Hindlimb muscle (tissue), 1 donor: ENCODE measurements around the gene ATXN7L1. TPM values are rescaled to one million over a fixed set of nuclear protein-coding genes. Genes with fewer than 3 reads are reported as not detected.
A peak's percentile ranks its signal among the peaks of the same experiment; 100 is the strongest.
"Not testable (repeated sequence)": the region's sequence is repeated elsewhere in the genome, so short reads cannot be mapped to it uniquely, and the experiment has no call there.

Source experiments
- DNase-seq: peaks from one replicate; pipeline ENCODE4 v3.0.0-alpha.2; 2013
- polyA plus RNA-seq: library from polyadenylated mRNA; unstranded; fragments of 120-200 nt; gene quantifications from one replicate; pipeline ENCODE4 v1.2.1, GENCODE V29; 2013; ENCODE audit not compliant: insufficient read length

The ATXN7L1 gene
- polyA plus RNA-seq, 1 donor = 7.5 TPM

DNA sequence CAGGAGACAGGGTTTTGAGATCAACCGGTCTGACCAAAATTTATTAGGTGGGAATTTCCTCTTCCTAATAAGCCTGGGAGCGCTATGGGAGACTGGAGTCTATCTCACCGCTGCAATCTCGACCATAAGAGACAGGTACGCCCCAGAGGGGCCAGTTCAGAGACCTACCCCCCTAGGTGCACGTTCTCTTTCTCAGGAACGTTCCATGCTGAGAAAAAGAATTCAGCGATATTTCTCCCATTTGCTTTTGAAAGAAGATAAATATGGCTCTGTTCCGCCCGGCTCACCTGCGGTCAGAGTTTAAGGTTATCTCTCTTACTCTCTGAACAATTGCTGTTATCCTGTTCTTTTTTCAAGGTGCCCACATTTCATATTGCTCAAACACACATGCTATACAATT is 179.2 kb downstream of the ATXN7L1 start:
- not testable (repeated sequence) for DNase-seq

GRCh38 chr7:105693576-105693975 is 182.8 kb downstream of the ATXN7L1 start:
- no peak for DNase-seq

DNA sequence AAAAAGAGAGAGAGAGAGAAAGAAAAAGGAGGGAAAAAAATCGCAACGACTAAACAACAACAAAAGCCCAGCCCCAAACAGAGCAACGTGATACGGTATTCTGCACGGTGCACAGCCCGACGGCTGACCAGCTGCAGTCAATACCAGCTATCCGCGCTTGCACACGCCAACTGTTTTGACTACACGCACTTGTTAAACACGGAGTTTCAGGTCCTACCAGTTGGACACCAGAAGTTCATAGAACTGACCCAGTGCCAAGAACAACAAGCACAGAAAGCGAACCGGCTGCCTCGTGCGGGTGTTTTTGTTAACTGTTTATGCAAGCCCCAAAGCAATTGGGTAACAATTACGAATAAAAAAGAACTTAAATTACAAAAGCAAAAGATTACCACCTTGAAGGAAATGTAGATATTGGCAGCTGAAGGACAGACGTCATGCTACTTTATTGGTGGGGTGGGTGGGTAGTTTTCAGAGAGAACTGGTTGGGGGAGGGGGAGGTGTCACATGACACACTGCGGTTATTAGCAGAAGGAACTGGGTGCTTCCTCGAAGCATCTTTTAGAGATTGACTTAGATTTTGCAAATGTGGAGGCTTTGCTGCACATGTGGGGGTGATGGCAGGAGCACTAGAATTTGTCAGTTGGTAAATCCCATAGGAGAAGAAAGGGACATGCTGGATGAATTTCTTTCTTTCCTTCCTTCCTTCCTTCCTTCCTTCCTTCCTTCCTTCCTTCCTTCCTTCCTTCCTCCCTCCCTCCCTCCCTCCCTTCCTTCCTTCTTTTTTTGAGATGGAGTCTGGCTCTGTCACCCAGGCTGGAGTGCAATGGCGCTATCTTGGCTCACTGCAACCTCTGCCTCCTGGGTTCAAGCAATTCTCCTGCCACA is 184.5 kb downstream of the ATXN7L1 start:
- DNase-seq = peak; percentile 52

DNA sequence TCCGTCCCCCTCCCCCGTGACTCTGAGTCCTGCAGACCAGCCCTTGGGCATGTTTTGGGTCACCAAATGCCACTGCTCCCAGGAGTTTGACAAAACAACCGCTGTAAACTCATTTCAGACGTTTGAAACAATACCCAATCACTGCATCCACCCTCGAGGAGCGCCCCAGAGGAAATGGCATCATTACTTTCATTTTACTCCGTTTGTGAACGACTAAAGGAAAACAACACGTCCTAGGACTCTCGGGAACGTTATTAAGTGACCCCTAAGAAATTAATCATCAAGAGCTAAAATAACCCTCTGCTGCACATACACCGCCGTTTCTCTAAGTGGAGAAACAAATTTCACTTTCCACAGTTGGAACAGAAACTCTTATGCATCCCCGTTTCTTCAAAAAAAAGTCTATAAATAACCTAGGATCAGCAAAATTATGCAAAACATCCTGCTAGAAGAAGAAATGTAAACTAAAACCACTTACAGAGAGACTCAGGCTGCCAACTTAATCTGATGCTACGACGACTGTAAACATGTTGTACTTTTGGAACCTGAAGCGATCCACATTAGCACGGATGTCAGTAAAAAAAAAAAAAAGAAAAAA is 185.2 kb downstream of the ATXN7L1 start:
- peak; percentile 17 for DNase-seq

GRCh38 chr7:105690325-105690945 is 186.0 kb downstream of the ATXN7L1 start:
- no peak for DNase-seq

DNA sequence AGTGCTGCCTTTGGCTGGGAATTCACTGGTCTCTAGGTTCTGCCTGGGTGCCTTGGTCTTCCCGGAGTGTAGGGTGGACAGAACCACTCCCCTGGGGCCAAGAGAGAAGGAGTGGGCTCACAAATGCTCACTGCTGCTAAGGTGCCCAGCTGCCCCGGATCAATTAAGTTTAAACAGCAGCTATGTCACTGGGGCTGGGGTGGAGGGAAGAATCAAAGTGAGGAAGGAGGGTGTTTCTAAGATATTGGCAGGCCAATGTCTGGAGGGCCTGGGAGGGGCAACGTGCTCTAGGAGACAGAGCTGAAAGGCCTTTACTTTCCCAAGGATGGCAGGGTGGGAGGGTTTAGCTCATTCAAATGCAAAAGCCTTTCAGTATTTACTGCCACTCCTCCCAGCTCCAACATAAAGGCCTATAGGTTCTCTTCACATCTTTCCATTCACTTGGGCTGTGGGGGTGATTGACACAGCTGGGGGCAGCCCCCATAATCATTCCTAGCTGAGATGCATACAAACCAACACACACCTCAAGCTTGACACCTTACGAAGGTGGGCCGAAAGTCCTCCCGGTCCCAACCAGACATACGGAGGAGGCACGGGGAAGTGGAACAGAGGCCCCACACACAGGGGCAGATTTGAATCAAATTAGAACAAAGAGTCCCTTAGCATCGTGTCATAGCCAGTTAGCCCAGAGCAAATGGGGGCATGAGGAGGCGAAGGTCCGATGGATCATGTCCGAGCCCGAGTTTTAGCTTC is 187.2 kb downstream of the ATXN7L1 start:
- no peak for DNase-seq

GRCh38 chr7:105688617-105689016 is 187.8 kb downstream of the ATXN7L1 start:
- no peak for DNase-seq

GRCh38 chr7:105685161-105685560 is 191.2 kb downstream of the ATXN7L1 start:
- DNase-seq = no peak

- DNase-seq = no peak
Measured at GRCh38 chr7:105682341-105683060, 193.9 kb downstream of the ATXN7L1 start.

DNA sequence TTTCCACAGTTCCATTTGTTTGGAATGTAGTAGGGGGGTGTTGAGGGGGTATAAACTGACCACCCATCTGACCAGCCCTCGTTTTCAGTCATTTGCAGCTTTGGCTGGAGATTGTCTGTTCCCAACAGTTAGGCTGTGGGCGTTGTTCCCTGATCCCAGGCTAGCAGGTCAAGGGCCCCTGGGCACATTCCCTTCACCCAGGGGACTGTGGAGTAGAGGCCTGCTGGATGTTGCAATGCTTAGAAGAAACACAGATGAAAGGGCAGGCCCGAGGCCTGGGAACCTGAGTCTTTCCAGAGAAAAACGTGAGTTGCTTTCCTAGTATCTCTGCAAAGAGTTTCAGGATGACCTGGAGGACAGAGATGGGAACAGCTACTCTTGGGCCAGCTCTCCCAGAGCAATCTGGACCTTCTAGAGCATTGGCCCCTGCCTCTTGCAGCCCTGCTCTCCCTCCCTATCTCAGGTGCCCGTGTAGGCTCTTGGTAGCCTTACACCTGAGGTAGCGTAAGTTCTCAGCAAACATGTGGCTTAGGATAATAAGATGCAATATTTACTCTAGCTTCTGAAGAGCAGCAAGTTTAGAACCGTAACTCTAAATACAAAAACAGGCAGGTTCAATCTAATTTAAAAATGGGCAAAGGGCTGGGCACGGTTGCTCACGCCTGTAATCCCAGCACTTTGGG is 195.8 kb downstream of the ATXN7L1 start:
- no peak for DNase-seq

DNA sequence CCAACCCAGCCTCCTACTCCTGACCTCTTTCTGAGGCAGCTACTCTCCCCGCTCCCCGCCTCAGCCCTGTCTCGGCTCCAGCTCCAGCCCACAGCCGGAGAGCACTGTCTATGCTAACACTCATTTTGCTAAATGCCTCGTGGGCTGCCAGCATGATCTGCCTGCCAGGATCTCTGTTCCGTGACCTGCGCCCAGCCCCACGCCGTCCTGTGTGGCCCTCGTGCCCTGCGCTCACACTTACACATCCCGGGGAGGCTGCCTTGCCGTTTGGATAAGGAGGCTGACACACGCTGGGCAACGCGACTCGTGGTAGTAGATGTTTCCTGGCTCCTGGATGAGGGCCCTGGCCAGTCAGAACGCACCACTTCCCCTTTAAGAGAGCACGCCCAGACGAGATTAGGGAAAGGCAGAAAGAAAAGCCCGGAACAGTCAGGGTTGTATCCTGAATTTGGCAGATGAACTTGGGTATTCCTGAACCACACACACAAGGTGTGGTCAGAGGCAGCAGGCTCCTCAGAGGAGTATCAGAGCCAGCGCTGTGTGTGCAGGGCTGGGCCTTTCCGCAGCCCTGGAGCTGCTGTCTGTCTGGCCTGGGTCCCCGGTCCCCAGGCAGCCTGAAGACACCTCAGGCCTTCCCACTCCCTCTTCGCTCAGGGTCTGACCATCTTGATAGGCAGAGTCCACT is 197.4 kb downstream of the ATXN7L1 start:
- peak; percentile 66 for DNase-seq

DNA sequence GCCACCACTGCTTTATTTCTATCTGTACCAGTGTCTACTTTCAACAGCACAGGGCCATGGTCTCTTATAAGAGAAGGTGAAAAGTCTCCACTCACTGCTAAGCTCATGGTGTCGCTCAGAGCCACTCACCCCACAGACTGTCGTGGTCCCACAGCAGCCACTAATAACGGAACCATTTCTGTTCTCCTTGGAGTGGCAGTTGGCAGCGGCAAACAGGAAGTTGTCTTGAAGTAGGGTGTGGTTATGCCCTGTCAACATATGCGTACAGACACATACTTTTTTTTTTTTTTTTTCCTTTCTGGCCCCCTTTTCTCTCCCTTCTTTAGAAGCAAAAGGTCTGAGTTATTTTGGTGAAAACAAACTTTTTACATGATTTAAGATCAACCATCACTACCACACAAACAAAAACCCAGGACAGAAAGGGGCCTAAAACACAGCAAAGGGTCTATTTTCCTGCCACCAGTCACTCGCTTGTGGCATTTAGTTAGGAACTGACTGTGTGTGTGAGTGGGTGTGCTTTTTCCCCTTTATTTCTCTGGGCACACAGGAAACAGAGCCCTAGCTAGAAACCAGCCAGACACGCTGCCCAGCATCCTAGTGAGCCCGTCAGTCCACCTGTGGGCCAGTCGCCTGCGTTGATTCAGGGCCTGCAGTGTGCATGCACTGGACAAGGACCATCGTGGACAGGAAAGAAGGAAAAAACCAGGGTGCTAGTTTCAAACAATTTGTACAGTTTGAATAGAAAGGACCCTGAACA is 198.4 kb downstream of the ATXN7L1 start:
- DNase-seq = no peak

DNA sequence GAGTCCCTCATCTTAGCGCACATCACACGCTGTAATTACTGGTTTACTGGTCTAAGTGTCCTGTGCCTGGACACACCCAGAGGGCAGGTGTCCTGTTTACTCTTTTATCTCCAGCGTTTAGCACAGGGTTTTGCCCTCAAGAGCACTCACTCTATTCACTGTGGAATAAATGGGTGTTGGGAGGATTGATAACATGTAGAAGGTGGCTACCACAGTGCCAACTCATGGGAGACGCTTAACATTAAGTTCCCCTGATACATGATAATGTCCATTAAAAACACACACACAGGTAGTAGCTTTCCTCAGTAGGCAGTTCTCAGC is 199.0 kb downstream of the ATXN7L1 start:
- DNase-seq = no peak

GRCh38 chr7:105675934-105676371 is 200.4 kb downstream of the ATXN7L1 start:
- no peak for DNase-seq

DNA sequence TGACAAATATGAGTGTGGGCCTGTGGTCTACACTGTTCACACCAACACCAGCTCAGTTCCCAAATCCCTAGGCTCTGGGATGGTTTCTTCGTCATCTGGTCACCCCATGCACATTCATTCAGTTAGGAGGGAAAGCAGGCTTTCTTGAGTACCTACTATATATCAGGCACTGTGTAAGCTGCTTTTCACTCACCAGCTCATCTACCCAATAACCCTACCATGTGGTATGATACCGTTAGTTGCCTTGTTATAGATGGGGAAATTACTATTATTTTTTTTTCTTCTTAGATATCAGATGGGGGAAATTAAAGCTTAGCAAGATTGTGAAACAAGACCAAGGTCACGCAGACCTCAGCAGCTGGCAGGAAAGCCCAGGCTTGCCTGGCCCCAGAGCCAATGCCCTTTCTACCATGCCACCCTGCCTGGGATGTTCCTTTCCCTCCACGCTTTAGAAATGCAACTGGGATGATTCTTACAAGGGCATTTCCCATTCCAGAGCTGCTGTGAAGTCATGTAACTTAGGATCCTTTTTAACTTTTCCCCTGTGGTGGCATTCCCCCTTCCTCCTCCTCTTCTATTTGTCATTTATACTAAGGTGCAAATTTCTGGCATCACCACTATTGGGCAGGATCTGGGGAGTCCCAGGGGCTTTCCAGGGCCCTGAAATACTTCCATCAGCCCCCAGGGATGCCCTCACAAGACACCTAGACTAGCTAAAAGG is 202.0 kb downstream of the ATXN7L1 start:
- no peak for DNase-seq

- no peak for DNase-seq
Measured at GRCh38 chr7:105673367-105674084, 202.9 kb downstream of the ATXN7L1 start.

DNA sequence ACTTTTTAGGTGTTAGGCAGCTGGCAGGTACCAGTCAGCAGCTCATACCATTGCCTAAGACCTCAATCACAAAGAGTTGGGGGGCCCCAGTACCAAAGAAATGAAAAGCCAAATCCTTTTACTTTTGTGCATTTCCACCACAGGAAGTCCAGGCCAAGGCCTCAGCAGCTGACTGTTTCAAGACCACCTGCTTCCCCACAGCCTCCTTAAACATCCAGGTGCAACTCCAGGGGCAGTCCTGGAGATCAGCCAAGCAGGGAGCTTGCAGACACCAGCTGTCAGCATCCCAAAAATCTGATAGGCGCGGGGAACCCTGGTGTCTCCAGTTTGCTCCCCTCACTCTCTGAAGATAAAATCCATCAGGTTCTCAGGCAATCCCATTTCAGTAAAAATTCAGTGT is 203.6 kb downstream of the ATXN7L1 start:
- DNase-seq = no peak

- DNase-seq = no peak
Measured at GRCh38 chr7:105666324-105666723, 210.1 kb downstream of the ATXN7L1 start.

DNA sequence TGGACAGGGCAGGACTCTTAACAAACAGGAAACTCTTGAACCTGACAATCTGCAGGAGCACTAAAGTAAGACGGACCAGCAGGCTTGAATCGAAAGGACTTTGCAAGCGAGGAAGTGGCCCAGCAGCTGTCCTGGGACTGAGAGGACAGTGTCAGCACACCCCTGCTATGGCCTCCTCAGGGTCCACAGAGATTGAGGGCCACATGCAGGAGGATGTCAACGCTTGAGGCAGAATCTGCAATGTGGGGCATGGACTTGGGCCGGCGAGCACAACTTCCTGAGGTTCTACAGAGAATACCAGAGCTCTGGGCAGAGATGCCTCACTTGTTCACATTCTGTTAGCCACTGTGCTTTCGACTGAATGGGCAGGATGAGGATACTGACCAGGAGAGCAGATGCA is 210.7 kb downstream of the ATXN7L1 start:
- no peak for DNase-seq
